ENCODE measurements around the gene OSBPL10. TPM values are rescaled to one million over a fixed set of nuclear protein-coding genes. Genes with fewer than 3 reads are reported as not detected.
A peak's percentile ranks its signal among the peaks of the same experiment; 100 is the strongest.

The OSBPL10 gene
- total and polyA plus RNA-seq, 2 of the 8 experiments (the other 6 are each of a cell fraction or from before 2014, with no cell fraction given): 26.2 to 86.7 TPM

DNA sequence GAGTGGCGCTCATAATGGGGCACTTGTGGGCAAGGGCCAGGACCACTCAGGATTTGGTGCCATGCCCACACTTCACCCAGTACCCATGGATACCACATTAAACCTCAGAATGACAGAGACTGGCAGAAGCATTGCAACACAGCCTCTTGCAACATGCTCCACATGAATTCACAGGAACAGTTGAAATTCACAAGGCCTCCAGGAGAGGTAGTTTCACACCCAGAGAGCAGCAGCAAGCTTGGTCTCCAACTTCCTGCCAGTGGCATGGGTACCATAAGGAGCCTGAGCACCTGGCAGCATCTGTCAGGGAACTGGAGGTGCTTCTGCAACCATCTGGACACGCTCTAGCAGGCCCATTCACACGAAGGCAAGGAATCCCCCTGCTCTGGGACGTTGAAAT is 101.0 kb downstream of the OSBPL10 start:
- H3K14ac ChIP-seq (ENCODE audit: insufficient read length): no peak overlapping the region
- H4K8ac ChIP-seq (ENCODE audit: extremely low read depth, insufficient read depth, low read length): no peak overlapping the region
- H3K27ac ChIP-seq (ENCODE audit: low read depth, low read length): no peak overlapping the region
- CTCF ChIA-PET (ENCODE audit: partially characterized antibody): interaction anchor here (1.6 to 2.4 kb wide), 2 partner anchors 10 to 274 kb away, joined by 3 to 7 read pairs; no protein-coding TSS in a partner anchor
- DNase-seq (ENCODE audit: low read depth in 1 of 2, low spot score in 2 of 2) (no peak), FAIRE-seq (no peak)
- no peak overlapping the region for H4K5ac ChIP-seq (ENCODE audit: insufficient read length, low read depth, low read length)
- H3K79me1 ChIP-seq (ENCODE audit: low read depth, low read length): peaks cover 8% of the 10 kb centered on the region
- H3K18ac ChIP-seq (ENCODE audit: extremely low read depth, low read length): no peak overlapping the region
- H2AFZ ChIP-seq (ENCODE audit: low read length): no peak overlapping the region
- no peak overlapping the region for H3K23ac ChIP-seq (ENCODE audit: insufficient read length)
- H3K9me3 ChIP-seq (ENCODE audit: insufficient read depth in 2 of 2, low read depth in 1 of 2, low read length in 1 of 2): no peaks in the 10 kb centered on the region
- no peak overlapping the region for H2AK5ac ChIP-seq (ENCODE audit: low read depth, low read length)
- H2BK120ac ChIP-seq (replicated peaks; ENCODE audit: low read depth, low read length): no peak overlapping the region
- WGBS, 2 experiments (ENCODE audit: extremely low coverage in 1 of 2, insufficient coverage in 1 of 2, insufficient read length in 1 of 2, insufficient replicate concordance in 2 of 2, low coverage in 1 of 2, low lambda C conversion rate in 2 of 2, missing lambda C conversion rate in 1 of 2): 87% methylated on average over 4 of the region's 4 CpGs; no CpG with 5 or more reads in 1 of the 2 experiments
- H3K56ac ChIP-seq (replicated peaks; ENCODE audit: insufficient read length, low read depth, low read length): no peak overlapping the region
- H2BK5ac ChIP-seq (ENCODE audit: low read depth, low read length): no peak overlapping the region
- POLR2A ChIA-PET (ENCODE audit: partially characterized antibody): interaction anchor here (0.8 kb wide), 1 partner anchor 16 kb away, joined by 3 read pairs; no protein-coding TSS in a partner anchor
- H2BK20ac ChIP-seq (ENCODE audit: low read length): no peak overlapping the region
- no peaks in the 10 kb centered on the region for H3K23me2 ChIP-seq (ENCODE audit: low read depth, low read length)
- H2BK12ac ChIP-seq (ENCODE audit: low read depth, low read length): no peak overlapping the region
- peaks cover 0 to 8% of the 10 kb centered on the region in 2 experiments for H4K20me1 ChIP-seq (replicated peaks in 1 of 2; ENCODE audit: control insufficient read depth in 1 of 2, insufficient read depth in 2 of 2, low read length in 2 of 2)
- H4K91ac ChIP-seq (replicated peaks; ENCODE audit: insufficient read length, low read length): no peak overlapping the region
- no peak overlapping the region for H3K4ac ChIP-seq (replicated peaks; ENCODE audit: insufficient read length, low read depth, low read length)
- no peak overlapping the region for H3K9ac ChIP-seq (replicated peaks in 1 of 4; ENCODE audit: extremely low read depth in 1 of 4, low read depth in 3 of 4, low read length in 3 of 4)
- H3K27me3 ChIP-seq (replicated peaks in 1 of 4; ENCODE audit: control insufficient read depth in 3 of 4, extremely low read depth in 1 of 4, insufficient read depth in 3 of 4, low read length in 3 of 4): no peaks in the 10 kb centered on the region
- H2BK15ac ChIP-seq (ENCODE audit: low read length): no peak overlapping the region
- H3K79me2 ChIP-seq (ENCODE audit: control insufficient read depth in 1 of 2, insufficient read depth in 2 of 2, low read length in 2 of 2): peaks cover 4 to 52% of the 10 kb centered on the region in 2 experiments; a peak in 3 of 4 replicates
- H3K36me3 ChIP-seq (ENCODE audit: control insufficient read depth in 2 of 4, insufficient read depth in 4 of 4, low read length in 3 of 4): peaks cover 0 to 7% (median 0%) of the 10 kb centered on the region in 4 experiments; a peak in 4 of 8 replicates
- H3K4me3 ChIP-seq (ENCODE audit: extremely low read depth in 1 of 4, insufficient read depth in 2 of 4, low read depth in 3 of 4, low read length in 4 of 4): no peak overlapping the region
- H3K4me2 ChIP-seq (ENCODE audit: insufficient read depth in 1 of 2, low read depth in 2 of 2, low read length in 2 of 2): no peak overlapping the region
- H3K4me1 ChIP-seq (replicated peaks in 1 of 4; ENCODE audit: control insufficient read depth in 3 of 4, insufficient read depth in 4 of 4, low read length in 3 of 4): peaks cover 0 to 11% (median 9%) of the 10 kb centered on the region in 4 experiments; a peak in 5 of 7 replicates
- TF ChIP-seq PHF8 (conservative IDR thresholded peaks at IDR 0.05; ENCODE audit: low read depth, low read length) (no peak), E2F6 (IDR thresholded peaks at IDR 0.05) (no peak), CEBPB (IDR thresholded peaks at IDR 0.05; ENCODE audit: low read depth, low read length) (0 out of 2 replicates have a peak, but pooled peaks have one; percentile 38)
